Stimulated activated naive CD8-positive, alpha-beta T cell treated with anti-CD3 and anti-CD28 coated beads, Interleukin-15, Interleukin-2, amounts not matched to agents 100 ng/mL and 50 ng/mL, for 24 hours (primary cell): Measurements from ENCODE around the gene TRMT44.
"Not testable (repeated sequence)": the region's sequence is repeated elsewhere in the genome, so short reads cannot be mapped to it uniquely, and the experiment has no call there.

Experiments
- H3K27ac Mint-ChIP-seq: one replicate; pipeline ENCODE4 v1.8.0; 2021; ENCODE audit warnings: mild to moderate bottlenecking, mixed read lengths
- H3K27me3 Mint-ChIP-seq: one replicate; pipeline ENCODE4 v1.8.0; 2021; ENCODE audit warnings: mixed read lengths
- H3K36me3 Mint-ChIP-seq: one replicate; pipeline ENCODE4 v1.8.0; 2021; ENCODE audit warnings: low read depth, mixed read lengths
- H3K4me1 Mint-ChIP-seq: one replicate; pipeline ENCODE4 v1.8.0; 2021; ENCODE audit warnings: low read depth, mixed read lengths
- H3K4me3 Mint-ChIP-seq: one replicate; pipeline ENCODE4 v1.8.0; 2021; ENCODE audit warnings: mild to moderate bottlenecking, mixed read lengths
- H3K9me3 Mint-ChIP-seq: one replicate; pipeline ENCODE4 v1.8.0; 2021; ENCODE audit warnings: mixed read lengths

Gene TRMT44

GRCh38 chr4:8510611-8511285, 70.2 kb downstream of the TRMT44 start:
- Mint-ChIP-seq H3K4me1 (no peaks in the 10 kb centered on the region), H3K27me3 (peaks cover 2% of the 10 kb centered on the region), H3K4me3 (no peak overlapping the region), H3K36me3 (no peaks in the 10 kb centered on the region), H3K27ac (no peak overlapping the region), H3K9me3 (peaks cover 10% of the 10 kb centered on the region)

- no peaks in the 10 kb centered on the region for H3K4me1 Mint-ChIP-seq
- no peak overlapping the region for H3K4me3 Mint-ChIP-seq
- H3K27ac Mint-ChIP-seq = no peak overlapping the region
- H3K9me3 Mint-ChIP-seq = peaks cover 10% of the 10 kb centered on the region
- H3K27me3 Mint-ChIP-seq = no peaks in the 10 kb centered on the region
- no peaks in the 10 kb centered on the region for H3K36me3 Mint-ChIP-seq
Observed at GRCh38 chr4:8512510-8512909, 71.9 kb downstream of the TRMT44 start.

- not testable (repeated sequence) for H3K4me1 Mint-ChIP-seq, H3K27ac Mint-ChIP-seq, H3K27me3 Mint-ChIP-seq, H3K36me3 Mint-ChIP-seq, H3K4me3 Mint-ChIP-seq, H3K9me3 Mint-ChIP-seq
Observed at GRCh38 chr4:8513080-8513479, 72.5 kb downstream of the TRMT44 start.

- H3K27me3 Mint-ChIP-seq = no peaks in the 10 kb centered on the region
- no peaks in the 10 kb centered on the region for H3K36me3 Mint-ChIP-seq
- H3K4me3 Mint-ChIP-seq = no peak overlapping the region
- no peak overlapping the region for H3K27ac Mint-ChIP-seq
- H3K4me1 Mint-ChIP-seq = no peaks in the 10 kb centered on the region
- H3K9me3 Mint-ChIP-seq = peaks cover 10% of the 10 kb centered on the region
Observed at GRCh38 chr4:8513931-8514330, 73.4 kb downstream of the TRMT44 start.

GRCh38 chr4:8514391-8514790, 73.8 kb downstream of the TRMT44 start:
- Mint-ChIP-seq H3K27ac (no peak overlapping the region), H3K4me1 (no peaks in the 10 kb centered on the region), H3K4me3 (no peak overlapping the region), H3K36me3 (no peaks in the 10 kb centered on the region), H3K27me3 (no peaks in the 10 kb centered on the region), H3K9me3 (peaks cover 10% of the 10 kb centered on the region)

- no peak overlapping the region for H3K4me3 Mint-ChIP-seq
- peaks cover 13% of the 10 kb centered on the region for H3K9me3 Mint-ChIP-seq
- no peaks in the 10 kb centered on the region for H3K4me1 Mint-ChIP-seq
- no peak overlapping the region for H3K27ac Mint-ChIP-seq
- H3K36me3 Mint-ChIP-seq = no peaks in the 10 kb centered on the region
- no peaks in the 10 kb centered on the region for H3K27me3 Mint-ChIP-seq
Observed at GRCh38 chr4:8515316-8516060, 74.9 kb downstream of the TRMT44 start.

GRCh38 chr4:8516061-8516573, 75.5 kb downstream of the TRMT44 start:
- H3K36me3 Mint-ChIP-seq = no peaks in the 10 kb centered on the region
- no peak overlapping the region for H3K27ac Mint-ChIP-seq
- no peaks in the 10 kb centered on the region for H3K4me1 Mint-ChIP-seq
- peaks cover 16% of the 10 kb centered on the region for H3K9me3 Mint-ChIP-seq
- no peak overlapping the region for H3K4me3 Mint-ChIP-seq
- H3K27me3 Mint-ChIP-seq = no peaks in the 10 kb centered on the region

GRCh38 chr4:8516996-8517550, 76.5 kb downstream of the TRMT44 start:
- no peaks in the 10 kb centered on the region for H3K36me3 Mint-ChIP-seq

GRCh38 chr4:8517946-8518345, 77.4 kb downstream of the TRMT44 start:
- Mint-ChIP-seq H3K9me3 (peaks cover 14% of the 10 kb centered on the region), H3K27me3 (no peaks in the 10 kb centered on the region), H3K27ac (no peak overlapping the region), H3K36me3 (no peaks in the 10 kb centered on the region), H3K4me1 (no peaks in the 10 kb centered on the region), H3K4me3 (no peak overlapping the region)

More at GRCh38 chr4:8516996-8517550, 76.5 kb downstream of the TRMT44 start:
- no peaks in the 10 kb centered on the region for H3K4me1 Mint-ChIP-seq
- no peak overlapping the region for H3K27ac Mint-ChIP-seq
- peaks cover 16% of the 10 kb centered on the region for H3K9me3 Mint-ChIP-seq
- H3K4me3 Mint-ChIP-seq = no peak overlapping the region
- no peaks in the 10 kb centered on the region for H3K27me3 Mint-ChIP-seq

- Mint-ChIP-seq H3K4me1 (no peaks in the 10 kb centered on the region), H3K27ac (no peak overlapping the region), H3K36me3 (no peaks in the 10 kb centered on the region), H3K4me3 (no peak overlapping the region), H3K9me3 (peaks cover 6% of the 10 kb centered on the region), H3K27me3 (no peaks in the 10 kb centered on the region)
Observed at GRCh38 chr4:8522160-8523120, 81.9 kb downstream of the TRMT44 start.

- Mint-ChIP-seq H3K36me3 (no peaks in the 10 kb centered on the region), H3K27ac (no peak overlapping the region), H3K9me3 (peaks cover 6% of the 10 kb centered on the region), H3K4me1 (no peaks in the 10 kb centered on the region), H3K27me3 (no peaks in the 10 kb centered on the region), H3K4me3 (no peak overlapping the region)
Observed at GRCh38 chr4:8523175-8523574, 82.6 kb downstream of the TRMT44 start.

GRCh38 chr4:8523766-8524165, 83.2 kb downstream of the TRMT44 start:
- Mint-ChIP-seq H3K9me3 (peaks cover 6% of the 10 kb centered on the region), H3K27me3 (no peaks in the 10 kb centered on the region), H3K4me3 (no peak overlapping the region), H3K4me1 (no peaks in the 10 kb centered on the region), H3K36me3 (no peaks in the 10 kb centered on the region), H3K27ac (no peak overlapping the region)

- Mint-ChIP-seq H3K27me3 (no peaks in the 10 kb centered on the region), H3K4me1 (no peaks in the 10 kb centered on the region), H3K27ac (no peak overlapping the region), H3K9me3 (peaks cover 6% of the 10 kb centered on the region), H3K36me3 (no peaks in the 10 kb centered on the region), H3K4me3 (no peak overlapping the region)
Observed at GRCh38 chr4:8524595-8525382, 84.2 kb downstream of the TRMT44 start.
